HL-60/S4 treated with retinoic acid at 250 ng/mL for 4 days and 3 days (cell line): ENCODE data around the gene BANF1.

Experiments used
- in situ Hi-C: fragments of 300-500 bp; cut with MboI; formaldehyde crosslinking; loops from 2 replicates; pipeline ENCODE4 v1.7.0; 2022; ENCODE audit warnings: low sequenced_read_pairs

Gene BANF1

GRCh38 chr11:65977621-65978390 lies 24.5 kb upstream of the BANF1 start:
- in situ Hi-C loops, result loop anchor here (25.0 kb wide), 1 partner anchor 266 kb away; the partner anchor contains the start of genes KAT5 and RNASEH2C

GRCh38 chr11:65978391-65979238 lies 23.7 kb upstream of the BANF1 start:
- in situ Hi-C loops, result loop anchor here (25.0 kb wide), 1 partner anchor 266 kb away; the partner anchor contains the start of genes KAT5 and RNASEH2C

- in situ Hi-C loops, result loop anchor here (25.0 kb wide), 1 partner anchor 267 kb away; the partner anchor contains the start of genes KAT5 and RNASEH2C
These were observed 23.0 kb upstream of the BANF1 start for GRCh38 chr11:65979261-65979759.

- in situ Hi-C loops, result loop anchor here (10.0 to 25.0 kb wide), 2 partner anchors 106 to 269 kb away; partner anchors contain the start of genes CTSW, EFEMP2, KAT5 and RNASEH2C
These were observed 21.1 kb upstream of the BANF1 start for GRCh38 chr11:65981101-65981740.

- in situ Hi-C loops, result loop anchor here (10.0 to 25.0 kb wide), 2 partner anchors 107 to 270 kb away; partner anchors contain the start of genes CTSW, EFEMP2, KAT5 and RNASEH2C
These were observed 20.1 kb upstream of the BANF1 start for GRCh38 chr11:65981972-65982823.

- in situ Hi-C loops, result loop anchor here (10.0 to 25.0 kb wide), 2 partner anchors 108 to 271 kb away; partner anchors contain the start of genes CTSW, EFEMP2, KAT5 and RNASEH2C
These were observed 19.3 kb upstream of the BANF1 start for GRCh38 chr11:65982824-65983588.

- in situ Hi-C loops, result loop anchor here (10.0 to 25.0 kb wide), 2 partner anchors 109 to 271 kb away; partner anchors contain the start of genes CTSW, EFEMP2, KAT5 and RNASEH2C
These were observed 18.7 kb upstream of the BANF1 start for GRCh38 chr11:65983589-65983987.

- in situ Hi-C loops, result loop anchor here (10.0 to 25.0 kb wide), 2 partner anchors 113 to 275 kb away; partner anchors contain the start of genes CTSW, EFEMP2, KAT5 and RNASEH2C
These were observed 15.0 kb upstream of the BANF1 start for GRCh38 chr11:65987336-65987735.

- in situ Hi-C loops, result loop anchor here (10.0 to 25.0 kb wide), 2 partner anchors 114 to 277 kb away; partner anchors contain the start of genes CTSW, EFEMP2, KAT5 and RNASEH2C
These were observed 13.3 kb upstream of the BANF1 start for GRCh38 chr11:65988791-65989592.

- in situ Hi-C loops, result loop anchor here (25.0 kb wide), 1 partner anchor 280 kb away; the partner anchor contains the start of genes KAT5 and RNASEH2C
These were observed 10.2 kb upstream of the BANF1 start for GRCh38 chr11:65992056-65992455.

GRCh38 chr11:65997286-65997685 lies 5.0 kb upstream of the BANF1 start:
- in situ Hi-C loops, result loop anchor here (25.0 kb wide), 1 partner anchor 285 kb away; the partner anchor contains the start of genes KAT5 and RNASEH2C

GRCh38 chr11:66002648-66003225 lies 434 bp downstream of the BANF1 start:
- in situ Hi-C loops, result no loop called here

- in situ Hi-C loops, result no loop called here
These were observed 988 bp downstream of the BANF1 start for GRCh38 chr11:66003291-66003690.

- in situ Hi-C loops, result no loop called here
These were observed 1.9 kb downstream of the BANF1 start for GRCh38 chr11:66004186-66004585.

GRCh38 chr11:66006134-66006890 lies 4.0 kb downstream of the BANF1 start:
- in situ Hi-C loops, result no loop called here

GRCh38 chr11:66006891-66007176 lies 4.5 kb downstream of the BANF1 start:
- in situ Hi-C loops, result no loop called here

GRCh38 chr11:66007201-66007634 lies 4.9 kb downstream of the BANF1 start:
- in situ Hi-C loops, result no loop called here
